IPS DF 19.7 (cell line): Measurements from ENCODE around the gene CEBPA.

Experiments
- DNase-seq: peaks from one replicate; pipeline ENCODE4 v3.0.0-alpha.2; 2013; ENCODE audit warnings: low read depth, low spot score

Gene CEBPA

DNA sequence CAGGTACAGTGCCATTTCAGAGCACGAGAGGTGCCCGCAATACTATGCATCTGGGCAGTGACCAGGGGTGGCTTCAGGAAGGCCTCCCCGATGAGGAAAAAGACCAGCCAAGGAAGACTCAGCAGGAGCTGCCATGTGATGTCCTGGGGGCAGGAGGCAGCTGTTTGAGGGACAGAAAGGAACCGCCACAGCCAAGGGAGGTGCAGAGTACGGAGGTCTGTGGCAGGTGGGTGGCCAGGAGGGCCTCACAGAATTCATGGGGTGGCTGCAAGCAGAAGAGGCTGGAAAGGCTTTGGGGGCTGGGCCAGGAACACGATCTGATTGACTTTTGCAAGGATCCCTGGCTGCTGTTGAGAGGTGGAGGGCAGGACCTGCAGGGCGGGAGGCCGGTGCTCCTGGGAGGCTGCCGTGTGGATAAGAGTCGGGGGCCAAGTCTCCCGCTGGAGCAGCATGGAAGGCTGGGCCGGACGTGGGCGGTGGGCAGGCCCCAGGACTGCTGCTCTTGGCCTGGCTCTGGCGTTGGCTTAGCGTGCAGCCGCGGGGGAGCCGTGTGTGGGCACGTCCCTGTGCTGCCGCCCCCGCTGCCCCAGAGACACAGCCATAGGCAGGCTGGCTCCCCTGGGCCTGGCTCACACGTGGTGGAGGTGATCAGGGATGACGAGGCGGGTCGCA is 29.1 kb downstream of the CEBPA start:
- no peak for DNase-seq

- DNase-seq, result no peak
Observed at GRCh38 chr19:33271246-33272021, 30.9 kb downstream of the CEBPA start.

GRCh38 chr19:33270769-33271168 is 31.6 kb downstream of the CEBPA start:
- DNase-seq, result no peak

DNA sequence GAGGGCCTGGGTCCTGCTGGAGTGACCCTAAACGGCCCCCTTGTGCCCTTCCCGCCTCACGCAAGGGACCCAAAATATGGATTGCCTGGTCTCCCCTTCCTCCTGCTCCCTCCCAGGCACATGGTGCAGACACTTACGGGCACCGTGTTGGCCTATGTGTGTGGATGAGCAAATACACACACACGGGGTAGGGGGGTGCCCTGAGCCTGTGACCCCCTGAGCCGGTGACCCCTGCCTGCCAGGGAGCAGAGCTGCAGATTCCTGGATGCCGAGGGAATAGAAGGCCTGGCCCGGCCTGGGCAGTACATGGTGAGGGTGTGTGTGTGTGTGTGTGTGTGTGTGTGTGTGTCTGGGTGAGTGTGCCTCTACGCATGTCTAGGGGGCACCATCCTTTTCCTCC is 33.3 kb downstream of the CEBPA start:
- DNase-seq, result no peak

- DNase-seq, result no peak
Observed at GRCh38 chr19:33268162-33268991, 34.0 kb downstream of the CEBPA start.

DNA sequence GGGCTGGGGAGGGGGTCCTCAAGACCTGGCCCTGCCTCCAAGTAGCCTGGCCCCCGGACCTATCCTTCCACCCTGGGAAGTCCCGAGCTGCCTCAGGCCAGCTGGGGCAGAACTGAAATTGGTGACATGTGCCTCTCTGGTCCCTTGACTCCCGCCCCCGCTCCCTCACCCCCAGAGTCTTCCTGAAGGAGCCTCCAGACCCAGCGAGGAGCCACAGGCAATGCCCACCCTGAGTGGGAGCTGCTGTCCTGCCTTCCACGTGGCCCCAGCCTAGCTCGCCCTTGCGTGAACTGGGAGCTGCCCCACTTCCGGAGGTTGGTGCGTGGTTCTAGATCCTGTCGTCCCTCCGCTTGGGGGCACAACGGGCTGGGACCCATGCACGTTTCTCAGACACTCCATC is 34.6 kb downstream of the CEBPA start:
- DNase-seq, result no peak

DNA sequence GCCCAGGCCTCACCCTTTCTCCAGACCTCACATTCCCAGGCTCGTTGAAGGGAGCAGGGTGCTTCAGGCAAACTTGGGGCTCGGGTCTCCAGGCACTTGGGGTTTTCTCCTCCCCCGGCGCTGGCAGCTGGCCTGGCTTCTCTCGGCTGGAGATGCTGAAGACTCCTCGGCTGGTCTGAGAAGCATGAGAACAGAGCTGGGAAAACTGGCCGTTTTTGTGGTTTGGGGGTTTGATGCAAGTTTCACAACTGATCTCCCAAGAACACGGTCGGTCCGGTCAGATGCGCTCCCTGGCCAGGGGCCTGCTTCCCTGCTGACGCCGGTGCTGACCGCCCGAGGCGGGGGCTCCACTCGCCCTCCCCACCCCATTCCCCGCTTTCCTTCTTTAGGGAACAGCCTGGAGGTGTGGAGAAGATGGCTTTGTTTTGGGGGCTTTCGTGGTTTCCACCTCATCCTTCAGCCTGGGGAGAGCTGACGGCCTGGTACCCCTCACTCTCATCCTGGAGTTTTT is 35.3 kb downstream of the CEBPA start:
- DNase-seq, result no peak

- DNase-seq, result no peak
Observed at GRCh38 chr19:33264881-33265445, 37.4 kb downstream of the CEBPA start.

DNA sequence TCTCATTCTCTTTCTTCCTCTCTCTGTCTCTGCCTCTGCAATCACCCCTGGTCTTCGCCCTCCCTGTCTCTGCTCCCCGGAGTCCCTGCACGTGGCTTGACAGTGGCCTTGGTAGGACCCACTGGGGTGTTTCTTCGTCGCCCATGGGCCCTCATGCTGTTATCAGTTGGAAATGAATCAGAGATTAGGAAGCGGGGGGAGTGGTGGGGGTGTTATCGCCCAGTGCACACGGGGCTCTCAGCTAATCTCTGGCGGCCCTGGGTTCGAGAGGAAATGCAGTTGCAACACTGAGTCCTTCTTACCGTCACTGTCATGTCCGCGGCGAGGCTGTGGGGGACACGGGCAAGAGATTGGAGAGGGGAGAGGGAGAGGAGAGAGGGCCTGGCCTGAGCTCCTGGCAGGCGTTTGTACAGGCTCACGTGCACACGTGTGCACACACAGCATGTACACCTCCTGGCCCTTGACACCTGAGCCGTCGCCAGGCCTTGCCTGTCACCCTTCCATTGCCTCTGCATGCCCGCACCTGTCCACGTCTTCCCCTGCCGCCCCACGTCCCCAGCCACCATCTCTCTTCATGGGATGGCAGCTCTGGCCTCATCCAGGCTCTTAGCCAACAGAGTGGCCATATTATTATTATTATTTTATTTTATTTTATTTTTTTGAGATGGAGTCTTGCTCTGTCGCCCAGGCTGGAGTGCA is 38.9 kb downstream of the CEBPA start:
- no peak for DNase-seq

DNA sequence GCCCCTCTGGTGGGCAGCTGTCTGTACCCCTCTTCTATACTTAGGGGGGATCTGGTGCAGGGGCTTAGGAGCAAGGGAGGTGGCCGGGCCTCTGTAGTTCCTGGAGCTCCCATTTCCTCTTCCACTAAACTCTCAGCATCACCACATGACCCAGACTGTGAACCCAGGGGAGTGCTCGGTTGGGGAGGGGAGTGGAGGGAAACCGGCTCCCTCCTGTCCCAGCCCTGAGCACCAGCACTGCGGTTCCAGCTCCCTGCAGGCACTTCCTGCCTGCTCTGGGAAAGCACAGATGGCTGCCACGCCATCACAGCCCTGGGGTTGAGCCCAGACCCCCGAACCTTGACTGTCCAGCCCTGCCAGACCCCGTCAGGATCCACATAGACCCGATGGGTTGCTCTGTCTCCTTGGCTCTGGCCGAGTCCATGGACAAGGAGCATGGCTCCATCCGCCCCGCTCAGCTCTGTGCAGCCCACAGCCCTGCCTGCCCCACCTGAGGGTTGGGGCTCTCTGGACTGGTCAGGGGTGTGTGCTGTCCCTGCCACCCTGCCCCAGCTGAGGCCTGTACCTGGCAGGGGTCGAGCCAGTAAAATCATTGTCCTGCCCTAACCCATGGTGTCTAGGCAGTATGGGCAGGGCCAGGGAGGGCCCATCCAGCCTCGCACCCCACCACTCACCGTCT is 40.7 kb downstream of the CEBPA start:
- no peak for DNase-seq

DNA sequence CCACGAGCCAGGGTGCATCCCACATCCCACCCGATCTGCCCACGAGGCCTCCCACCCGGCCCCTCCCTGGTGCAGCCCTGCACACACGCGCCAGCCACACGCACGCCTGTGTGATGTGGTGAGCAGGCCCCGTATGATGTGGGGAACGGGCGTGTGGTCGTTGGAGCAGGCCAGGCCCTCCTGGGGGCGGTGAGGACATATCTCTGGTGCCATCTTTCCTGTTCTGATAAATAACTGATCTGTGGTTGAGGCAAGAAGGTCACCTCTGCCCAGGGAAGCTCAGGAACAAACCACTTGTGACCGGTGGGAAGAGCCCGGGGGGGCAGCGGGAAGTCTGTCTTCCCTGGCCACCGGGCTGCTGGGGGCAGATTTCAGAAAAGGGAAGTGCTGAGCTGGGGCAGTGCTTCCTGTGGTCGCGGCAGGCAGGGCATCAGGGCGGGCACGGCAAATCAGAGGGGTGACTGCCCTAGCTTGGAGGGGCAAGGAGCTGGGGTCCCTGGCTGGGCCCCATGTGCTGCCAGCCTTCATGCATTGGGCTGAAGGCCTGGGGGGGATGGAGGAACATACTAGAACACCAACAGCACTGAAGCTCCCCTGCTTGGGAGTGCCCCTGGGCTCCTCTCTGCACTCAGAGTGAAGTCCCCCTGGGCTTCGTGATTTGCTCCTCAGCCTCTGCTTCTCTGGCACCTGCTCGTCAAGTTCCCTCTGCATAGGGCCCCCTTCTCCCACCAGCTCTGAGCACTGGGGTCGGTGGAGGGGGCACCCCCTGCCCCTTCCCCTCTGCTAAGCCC is 41.5 kb downstream of the CEBPA start:
- DNase-seq, result no peak

DNA sequence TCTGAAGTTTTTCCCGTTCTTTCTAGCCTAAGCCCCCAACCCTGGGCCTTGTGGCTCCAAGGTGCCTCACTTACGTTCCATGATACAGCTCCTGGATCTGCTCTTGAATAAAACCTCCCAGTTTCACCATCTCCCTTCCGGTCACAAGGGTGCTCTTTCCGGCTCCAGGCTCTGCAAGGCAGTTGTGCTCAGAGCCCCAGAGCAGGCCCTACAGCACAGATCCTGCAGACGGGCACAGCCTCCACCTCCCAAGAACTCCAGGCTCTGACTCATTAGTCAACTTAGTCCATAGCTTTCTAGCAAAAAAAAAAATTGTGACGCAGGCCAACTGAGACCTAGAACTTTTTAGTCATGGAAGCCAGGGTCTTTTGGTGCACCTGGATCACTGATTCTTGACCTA is 42.8 kb downstream of the CEBPA start:
- no peak for DNase-seq

DNA sequence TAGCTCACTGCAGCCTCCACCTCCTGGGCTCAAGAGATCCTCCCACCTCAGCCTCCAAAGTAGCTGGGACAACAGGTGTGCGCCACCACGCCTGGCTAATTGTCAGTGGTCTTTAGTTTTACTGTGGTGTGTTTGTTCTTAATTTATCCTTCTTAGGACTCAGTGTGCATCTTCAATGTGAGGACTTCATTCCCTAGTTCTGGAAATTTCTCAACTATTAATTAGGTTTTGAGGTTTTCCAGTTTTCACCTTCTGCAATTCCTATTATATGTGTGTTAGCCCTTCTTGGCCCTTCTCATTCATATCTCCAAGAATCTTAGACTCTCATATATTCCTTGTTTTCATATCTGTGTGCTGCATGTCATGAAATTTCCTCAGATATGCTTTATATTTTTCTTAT is 44.5 kb downstream of the CEBPA start:
- DNase-seq, result no peak

GRCh38 chr19:33256261-33256660 is 46.1 kb downstream of the CEBPA start:
- no peak for DNase-seq

DNA sequence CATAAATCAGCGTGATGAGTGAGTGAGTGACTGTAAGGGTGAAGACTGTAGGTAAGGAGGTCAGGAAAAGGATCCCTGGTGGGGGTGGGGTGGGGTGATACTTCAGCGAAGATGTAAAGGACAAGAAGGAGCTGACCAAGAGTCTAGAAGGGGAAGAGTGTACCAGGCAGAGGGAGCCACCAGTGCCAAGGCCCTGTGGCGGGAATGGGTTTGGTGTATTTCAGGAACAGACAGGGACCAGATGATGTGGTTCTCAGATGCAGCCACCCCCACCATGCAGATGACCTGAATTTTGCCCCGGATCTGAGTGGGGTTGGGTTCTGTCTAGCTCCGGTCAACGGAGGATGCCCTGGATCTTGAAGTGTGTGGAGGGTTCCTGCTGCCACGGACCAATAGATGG is 46.6 kb downstream of the CEBPA start:
- no peak for DNase-seq

DNA sequence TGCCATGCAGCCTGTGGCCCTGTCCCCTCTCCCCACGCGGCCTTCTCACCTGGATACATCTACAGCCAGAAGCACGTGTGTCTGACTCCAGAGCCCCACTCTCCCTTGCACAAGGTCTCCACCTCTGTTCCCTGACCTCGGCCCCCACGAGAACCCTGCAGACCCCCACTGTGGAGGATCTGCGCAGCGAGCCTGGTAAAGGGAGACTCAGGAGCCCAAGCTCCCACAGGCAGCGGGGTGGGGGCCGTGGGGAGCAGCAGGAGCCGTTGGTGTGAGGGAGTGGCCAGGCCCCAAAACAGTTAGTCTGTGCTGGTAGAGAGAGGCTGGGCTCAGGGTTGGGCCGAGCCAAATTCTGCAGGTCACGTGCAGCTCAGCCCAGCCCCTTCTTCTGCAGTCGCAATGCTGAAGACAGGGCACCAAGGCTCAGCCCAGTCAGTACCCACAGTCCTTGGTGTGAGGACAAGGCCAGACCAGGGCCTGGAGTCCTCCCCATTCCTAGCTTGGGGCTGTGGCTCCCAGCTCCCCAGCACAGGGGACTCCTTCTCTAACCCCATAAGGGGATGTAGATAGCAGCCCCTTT is 48.0 kb downstream of the CEBPA start:
- no peak for DNase-seq

- DNase-seq, result no peak
Observed at GRCh38 chr19:33252971-33253370, 49.4 kb downstream of the CEBPA start.

DNA sequence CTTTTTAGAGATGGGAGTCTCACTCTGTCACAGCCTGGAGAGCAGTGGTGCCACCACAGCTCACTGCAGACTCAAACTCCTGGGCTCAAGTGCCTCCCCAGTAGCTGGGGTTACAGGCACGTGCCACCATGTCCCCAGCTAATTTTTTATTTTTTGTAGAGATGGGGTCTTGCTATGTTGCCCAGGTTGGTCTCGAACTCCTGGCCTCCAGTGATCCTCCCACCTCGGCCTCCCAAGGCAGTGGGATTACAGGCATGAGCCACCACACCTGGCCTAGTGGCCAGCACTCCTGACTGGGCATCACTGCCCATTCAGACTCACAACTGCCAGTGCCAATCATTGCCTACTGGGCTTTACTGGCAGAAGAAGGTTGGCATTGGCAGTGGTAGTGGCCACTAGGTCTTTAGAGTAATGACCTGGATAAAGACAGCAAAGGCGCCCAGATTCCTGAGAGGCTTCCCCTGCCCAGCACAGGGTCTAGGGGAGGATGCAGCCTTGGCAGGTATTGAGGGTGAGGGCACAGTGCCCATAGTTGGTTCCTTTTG is 49.8 kb downstream of the CEBPA start:
- no peak for DNase-seq

GRCh38 chr19:33251526-33252090 is 50.7 kb downstream of the CEBPA start:
- DNase-seq, result no peak
